ENCODE measurements around the gene LCE2A.
"Not testable (repeated sequence)": the region's sequence is repeated elsewhere in the genome, so short reads cannot be mapped to it uniquely, and the experiment has no call there.

LCE2A gene, protein sequence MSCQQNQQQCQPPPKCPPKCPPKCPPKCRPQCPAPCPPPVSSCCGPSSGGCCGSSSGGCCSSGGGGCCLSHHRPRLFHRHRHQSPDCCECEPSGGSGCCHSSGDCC

DNA sequence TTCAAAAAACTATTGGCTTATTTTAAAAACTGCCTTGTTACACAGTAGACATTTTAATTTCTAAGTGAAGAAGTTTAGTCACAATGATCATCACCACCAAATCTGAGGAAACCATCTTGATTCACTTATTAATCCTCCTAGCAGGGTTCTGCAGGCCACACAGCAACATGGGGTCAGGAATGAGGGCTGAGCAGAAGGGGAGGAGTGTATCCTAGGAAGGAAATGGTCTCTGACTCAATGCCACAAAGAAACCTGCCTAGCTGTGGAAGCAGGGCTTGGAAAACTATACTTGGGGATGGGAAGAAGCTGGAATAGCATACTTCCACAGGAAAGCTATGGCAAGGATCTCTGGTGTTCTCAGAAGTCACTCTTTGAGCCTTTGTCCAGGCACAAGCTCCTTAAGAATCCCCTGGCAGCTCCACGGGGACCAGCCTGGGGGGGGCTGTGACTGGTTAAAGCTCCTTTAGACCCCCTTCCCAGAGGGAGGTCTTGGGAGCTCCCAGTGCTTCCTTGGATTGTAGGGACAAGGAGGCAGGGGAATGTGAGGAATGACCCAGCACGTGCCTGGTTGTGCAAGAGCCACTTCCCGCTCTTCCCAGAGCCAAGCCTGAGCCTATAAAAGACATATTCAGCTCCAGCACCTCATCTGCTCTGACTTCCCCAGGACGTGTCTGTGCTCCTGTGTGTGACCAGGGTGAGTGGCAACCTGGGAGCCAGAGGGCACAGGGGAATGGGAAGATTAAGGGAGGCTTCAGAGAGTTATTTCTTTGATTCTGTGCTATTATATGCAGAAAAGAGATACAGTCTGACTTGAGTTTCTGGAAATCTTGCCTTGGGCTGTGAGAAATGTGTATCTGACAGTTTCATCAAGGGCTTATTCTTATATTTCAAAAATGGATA lies at the start of gene LCE2A:
TSS of gene LCE2A (plus strand) at position 645 of the 900 bp plus-strand sequence. CDS start 557 bp downstream, outside the sequence.
- DNase-seq = no peak

DNA sequence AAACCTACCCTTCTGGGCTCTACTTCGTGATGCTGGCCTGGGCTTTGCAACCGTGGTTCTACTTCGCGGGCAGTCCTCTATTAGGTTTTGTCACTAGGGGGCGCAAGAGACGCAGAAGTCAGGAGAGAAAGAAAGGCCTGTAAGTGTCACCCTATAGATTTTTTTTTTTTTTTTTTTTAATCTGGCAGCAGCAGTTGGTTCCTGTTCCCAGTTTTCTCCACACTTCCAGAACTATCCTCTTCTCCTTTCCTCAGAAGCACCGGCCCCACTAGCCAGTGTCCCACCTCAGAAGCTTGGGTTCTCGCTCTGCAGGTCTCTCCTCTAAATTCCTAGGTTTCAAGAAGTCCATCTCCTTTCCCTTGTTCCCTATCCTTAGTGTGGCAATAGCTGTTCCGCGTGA lies 44.0 kb upstream of the LCE2A start:
- DNase-seq = peak; percentile 43 to 78

DNA sequence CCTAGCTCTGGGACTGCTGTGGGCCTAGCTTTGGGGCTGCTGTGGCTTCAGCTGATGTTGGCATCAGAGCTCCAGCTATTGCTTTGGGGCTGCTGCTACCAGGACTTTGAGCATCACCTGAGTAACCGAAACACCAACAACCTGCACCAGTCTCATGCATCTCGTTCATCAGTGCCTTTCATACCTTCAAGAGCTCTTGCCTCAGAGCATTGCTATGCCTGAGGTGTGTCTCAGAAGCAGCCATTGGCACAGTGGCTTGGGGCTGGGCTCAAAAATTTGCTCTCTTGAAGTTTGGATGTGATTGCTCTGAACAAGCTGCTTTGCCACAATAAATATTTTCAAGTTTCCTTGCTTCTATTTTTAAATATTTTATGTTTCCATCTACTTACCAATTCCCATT lies 41.7 kb upstream of the LCE2A start:
- DNase-seq = no peak

DNA sequence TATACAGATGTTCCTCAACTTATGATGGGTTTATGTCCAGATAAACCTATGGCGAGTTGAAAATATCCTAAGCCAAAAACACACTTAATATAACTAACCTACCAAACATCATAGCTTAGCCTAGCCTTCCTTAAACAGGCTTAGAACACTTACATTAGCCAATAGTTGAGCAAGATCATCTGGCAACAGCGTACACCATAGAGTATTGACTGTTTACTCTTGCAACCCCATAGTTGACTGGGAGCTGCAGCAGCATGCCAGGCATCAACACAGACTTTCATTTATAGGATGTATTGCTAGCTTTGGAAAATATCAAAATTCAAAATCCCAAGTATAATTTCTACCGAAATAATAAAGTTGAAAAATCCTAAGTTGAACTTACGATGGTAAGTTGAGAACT lies 40.5 kb upstream of the LCE2A start:
- DNase-seq = no peak

DNA sequence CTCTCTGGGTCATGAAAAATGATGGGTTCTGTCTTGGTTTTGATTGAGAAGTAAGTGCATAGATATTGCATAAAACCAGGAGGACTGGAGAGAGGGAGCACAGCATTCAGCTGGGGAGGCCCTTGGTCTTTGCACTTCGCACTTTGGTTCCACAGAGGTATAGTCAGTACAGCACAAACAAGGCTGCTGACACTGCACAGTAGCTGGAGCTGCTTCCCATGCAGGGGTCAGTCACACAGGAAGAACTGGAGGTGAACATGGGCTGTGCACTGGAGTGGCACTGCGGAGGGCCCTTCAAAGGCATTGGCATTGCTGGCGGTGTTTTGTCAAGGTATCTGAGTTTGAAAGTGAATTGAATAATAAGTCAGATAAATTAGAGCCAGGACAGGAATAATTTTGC lies 39.5 kb upstream of the LCE2A start:
- no peak for DNase-seq

DNA sequence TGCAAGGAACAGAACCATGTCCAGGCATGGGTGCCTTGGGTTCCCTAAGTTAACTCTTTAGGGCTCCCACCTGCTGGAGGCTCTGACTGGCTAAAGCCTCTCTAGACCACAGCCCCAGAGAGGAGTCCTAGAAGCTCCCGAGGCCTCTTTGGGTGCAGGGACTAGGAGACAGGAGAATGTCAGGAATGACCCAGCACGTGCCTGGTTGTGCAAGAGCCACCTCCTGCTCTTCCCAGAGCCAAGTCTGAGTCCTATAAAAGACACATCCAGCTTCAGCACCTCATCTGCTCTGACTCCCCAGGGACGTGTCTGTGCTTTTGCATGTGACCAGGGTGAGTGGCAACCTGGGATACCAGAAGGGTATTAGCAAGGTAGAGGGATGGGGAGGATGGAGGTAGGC lies 35.0 kb upstream of the LCE2A start, which contains the start of gene LCE2D:
TSS of gene LCE2D (plus strand) at position 283 of the 400 bp plus-strand sequence. CDS start 726 bp downstream, outside the sequence.
- no peak for DNase-seq

DNA sequence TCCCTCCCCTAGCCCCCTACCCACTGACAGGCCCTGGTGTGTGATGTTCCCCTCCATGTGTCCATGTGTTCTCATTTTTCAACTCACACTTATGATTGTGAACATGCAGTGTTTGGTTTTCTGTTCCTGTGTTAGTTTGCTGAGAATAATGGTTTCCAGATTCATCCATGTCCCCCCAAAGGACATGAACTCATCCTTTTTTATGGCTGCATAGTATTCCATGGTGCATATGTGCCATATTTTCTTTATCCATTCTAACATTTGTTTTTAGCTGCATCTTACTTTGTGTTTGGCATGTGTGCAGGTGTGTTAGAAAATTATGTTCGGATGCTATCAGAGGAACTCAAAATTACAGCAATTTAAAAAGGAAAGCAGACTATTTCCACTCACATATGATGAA lies 32.0 kb upstream of the LCE2A start:
- not testable (repeated sequence) for DNase-seq

DNA sequence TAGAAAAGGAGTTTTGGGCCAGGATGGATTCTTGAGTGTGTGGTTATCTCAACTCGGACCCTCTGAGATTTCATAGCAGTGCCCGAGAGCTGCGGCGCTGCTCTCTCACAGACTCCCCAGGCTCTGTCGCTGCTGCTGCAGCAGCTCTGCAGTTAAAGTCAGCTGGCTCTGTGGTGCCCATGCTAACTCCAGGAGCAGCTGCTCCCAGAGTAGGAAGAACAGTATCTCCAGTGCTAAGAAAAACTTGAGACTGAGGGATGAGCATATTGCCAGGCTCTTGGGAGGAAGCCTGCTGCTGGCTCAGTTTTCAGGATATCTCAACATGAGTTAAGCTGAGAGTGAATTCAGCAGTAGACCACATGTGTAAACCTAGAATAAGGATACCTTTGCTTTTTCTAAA lies 30.5 kb upstream of the LCE2A start:
- no peak for DNase-seq

DNA sequence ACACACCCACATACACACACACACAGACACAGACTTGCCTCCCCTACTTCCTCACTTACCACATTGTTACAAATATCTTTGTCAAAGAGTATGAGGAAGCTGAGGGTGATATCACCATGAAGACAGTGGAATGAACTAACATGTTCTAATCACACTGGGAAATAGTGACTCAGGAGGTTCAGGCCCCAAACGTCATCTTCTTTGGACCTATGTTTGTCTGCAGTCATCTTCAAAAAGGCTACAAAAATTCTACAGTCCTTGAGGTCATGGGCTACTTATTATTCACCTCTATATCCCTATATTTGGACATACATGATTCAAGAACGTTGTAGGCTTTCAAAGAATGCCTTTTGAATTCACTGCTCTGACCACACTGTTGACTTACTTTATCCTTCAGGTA lies 25.1 kb upstream of the LCE2A start:
- DNase-seq = no peak

DNA sequence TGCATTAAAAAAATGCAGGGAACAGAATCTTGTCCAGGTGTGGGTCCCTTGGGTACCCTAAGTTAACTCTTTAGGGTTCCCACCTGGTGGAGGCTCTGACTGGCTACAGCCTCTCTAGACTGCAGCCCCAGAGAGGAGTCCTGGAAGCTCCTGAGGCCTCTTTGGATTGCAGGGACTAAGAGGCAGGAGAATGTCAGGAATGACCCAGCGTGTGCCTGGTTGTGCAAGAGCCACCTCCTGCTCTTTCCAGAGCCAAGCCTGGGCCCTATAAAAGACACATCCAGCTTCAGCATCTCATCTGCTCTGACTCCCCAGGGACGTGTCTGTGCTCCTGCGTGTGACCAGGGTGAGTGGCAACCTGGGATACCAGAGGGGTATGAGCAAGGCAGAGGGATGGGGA lies 23.2 kb upstream of the LCE2A start, which contains the start of gene LCE2C:
TSS of gene LCE2C (plus strand) at position 297 of the 400 bp plus-strand sequence. CDS start 737 bp downstream, outside the sequence.
- not testable (repeated sequence) for DNase-seq

DNA sequence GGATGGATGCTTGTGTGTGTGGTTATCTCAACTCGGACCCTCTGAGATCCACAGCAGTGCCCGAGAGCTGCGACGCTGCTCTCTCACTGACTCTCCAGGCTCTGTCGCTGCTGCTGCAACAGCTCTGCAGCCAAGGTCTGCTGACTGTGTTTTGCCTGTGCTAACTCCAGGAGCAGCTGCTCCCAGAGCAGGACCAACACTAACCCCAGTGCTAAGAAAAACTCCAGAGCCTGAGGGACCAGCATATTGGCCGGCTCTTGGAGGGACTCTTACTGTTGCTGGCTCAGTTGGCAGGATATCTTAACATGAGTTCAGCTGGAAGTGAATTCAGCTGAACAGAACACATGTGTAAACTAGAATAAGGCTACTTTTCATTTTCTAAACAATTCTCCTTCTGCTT lies 18.7 kb upstream of the LCE2A start:
- no peak for DNase-seq

DNA sequence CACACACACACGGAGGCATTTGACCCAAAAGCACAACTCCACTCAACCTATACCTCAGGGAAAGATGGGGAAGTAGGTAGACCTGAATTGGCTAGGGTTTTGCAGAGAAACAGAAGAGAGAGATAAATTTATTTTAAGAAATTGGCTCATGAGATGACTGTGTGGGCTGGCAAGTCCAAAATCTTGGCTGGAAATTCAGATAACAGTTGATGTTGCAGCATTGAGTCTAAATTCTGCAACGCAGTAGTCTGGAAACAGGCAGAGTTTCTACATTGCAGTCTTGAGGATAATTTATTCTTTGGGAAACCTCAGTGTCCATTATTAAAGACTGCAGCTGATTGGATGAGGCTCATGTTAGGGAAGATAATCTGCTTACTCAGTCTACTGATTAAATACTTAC lies 16.5 kb upstream of the LCE2A start:
- no peak for DNase-seq

DNA sequence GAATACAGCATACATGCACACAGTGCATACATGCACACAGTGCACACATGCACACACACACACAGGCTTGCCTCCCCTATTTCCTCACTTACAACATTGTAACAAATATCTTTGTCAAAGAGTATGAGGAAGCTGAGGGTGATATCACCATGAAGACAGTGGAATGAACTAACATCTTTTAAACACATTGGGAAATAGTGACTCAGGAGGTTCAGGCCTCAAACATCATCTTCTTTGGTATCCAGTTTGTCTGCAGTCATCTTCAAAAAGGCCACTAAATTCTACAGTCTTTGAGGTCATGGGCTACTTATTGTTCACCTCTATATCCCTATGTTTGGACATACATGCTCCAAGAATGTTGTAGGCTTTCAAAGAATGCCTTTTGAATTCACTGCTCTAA lies 14.3 kb upstream of the LCE2A start:
- no peak for DNase-seq

DNA sequence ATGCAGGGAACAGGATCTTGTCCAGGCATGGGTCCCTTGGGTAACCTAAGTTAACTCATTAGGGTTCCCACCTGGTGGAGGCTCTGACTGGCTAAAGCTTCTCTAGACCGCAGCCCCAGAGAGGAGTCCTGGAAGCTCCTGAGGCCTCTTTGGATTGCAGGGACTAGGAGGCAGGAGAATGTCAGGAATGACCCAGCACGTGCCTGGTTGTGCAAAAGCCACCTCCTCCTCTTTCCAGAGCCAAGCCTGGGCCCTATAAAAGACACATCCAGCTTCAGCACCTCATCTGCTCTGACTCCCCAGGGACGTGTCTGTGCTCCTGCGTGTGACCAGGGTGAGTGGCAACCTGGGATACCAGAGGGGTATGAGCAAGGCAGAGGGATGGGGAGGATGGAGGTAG lies 12.3 kb upstream of the LCE2A start, which contains the start of gene LCE2B:
TSS of gene LCE2B (plus strand) at position 301 of the 400 bp plus-strand sequence. CDS start 721 bp downstream, outside the sequence.
- DNase-seq = not testable (repeated sequence)

DNA sequence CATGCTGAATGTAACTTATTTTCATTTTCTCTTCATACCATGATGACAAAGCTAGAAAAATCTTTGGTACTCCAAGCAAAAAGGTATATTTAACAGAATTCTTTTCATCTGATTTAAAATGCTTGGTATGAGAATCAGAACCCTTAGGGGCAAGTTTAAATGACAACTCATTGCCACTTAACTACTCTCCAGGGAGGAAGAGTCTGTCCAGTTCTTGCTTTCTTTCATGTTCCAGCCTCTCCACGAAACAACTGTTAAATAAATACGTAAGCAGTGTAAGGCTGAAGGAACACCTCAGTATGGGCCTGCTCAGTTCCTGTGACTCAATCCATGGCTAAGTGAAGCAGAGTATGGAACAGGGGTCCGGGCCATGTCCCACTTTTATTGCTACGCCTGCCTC lies 1.6 kb downstream of the LCE2A start:
- DNase-seq = no peak

DNA sequence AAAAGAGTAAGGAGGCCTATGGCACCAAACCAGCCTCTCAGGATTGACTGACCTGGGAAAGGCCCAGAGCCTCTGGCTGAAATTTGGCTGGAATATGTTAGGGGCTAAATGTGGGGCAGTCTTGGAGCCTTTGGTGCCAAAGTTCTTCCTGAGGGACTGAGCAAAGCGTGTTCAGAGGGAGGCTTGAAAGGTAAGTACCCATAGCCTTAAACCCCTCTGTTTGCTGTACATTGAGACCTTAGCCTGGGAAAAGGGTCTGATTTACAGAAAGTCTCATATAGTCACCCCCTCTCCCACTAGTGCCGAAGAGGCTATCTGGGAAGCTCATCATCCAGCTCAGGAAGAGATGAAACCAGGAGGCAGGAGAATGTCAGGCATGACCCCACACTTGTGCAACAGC lies 9.7 kb downstream of the LCE2A start, which contains the start of gene LCE4A:
TSS of gene LCE4A (plus strand) at position 301 of the 400 bp plus-strand sequence. CDS start 916 bp downstream, outside the sequence.
- no peak for DNase-seq

DNA sequence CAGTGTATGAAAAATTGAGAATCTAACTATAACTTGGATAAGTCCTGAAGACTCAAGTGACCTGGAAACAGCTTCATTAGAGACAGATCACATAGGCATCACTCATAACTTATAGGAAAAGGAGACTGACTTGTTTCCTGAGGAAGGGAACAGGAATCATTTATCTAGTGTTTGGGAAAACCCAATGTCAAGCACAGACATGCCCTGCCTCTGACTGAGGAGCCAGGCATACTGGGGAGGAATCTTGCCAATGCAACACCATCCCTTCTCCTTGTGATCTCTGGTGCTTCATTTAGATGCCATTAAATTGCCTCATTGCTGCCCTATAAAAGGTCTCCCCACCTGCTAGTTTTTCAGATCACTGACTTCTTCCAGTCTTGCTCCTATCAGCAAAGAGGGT lies 20.1 kb downstream of the LCE2A start:
- no peak for DNase-seq

DNA sequence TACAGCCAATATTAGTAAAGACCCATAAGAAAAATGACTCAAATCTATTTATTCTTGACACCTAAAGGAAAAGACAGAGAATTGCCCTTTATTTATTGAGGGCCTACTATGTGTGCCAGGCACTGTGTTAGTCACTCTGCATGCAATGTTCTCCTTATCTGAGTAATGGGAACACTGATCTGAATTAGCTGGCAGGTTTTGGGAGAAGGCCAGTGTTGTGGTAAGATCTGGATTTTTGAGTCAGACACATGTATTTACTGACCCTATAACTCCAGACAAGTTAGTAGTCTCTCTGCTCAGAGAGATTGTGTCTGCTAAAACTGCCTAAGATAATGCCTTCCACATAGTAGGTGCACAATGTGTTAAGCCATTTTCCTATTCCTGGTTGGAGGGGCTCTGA lies 27.1 kb downstream of the LCE2A start:
- DNase-seq = no peak

DNA sequence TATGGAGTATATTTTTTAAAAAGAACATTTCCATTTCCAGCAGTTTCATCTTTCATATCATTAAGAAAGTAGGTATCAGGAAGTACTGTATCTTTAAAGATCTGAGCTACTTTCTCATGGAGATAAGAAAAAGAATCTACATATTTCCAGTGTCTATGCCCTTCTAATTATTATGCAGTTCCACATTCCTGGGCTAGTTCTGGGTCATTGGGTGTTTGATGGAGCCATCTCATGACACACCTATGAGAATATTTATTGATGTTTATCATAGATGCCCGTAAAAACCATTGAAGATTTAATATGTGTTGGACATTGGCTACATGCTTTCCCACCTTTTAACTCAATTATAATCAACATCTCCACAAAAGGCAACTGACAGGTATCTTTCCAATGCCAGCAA lies 30.8 kb downstream of the LCE2A start:
- DNase-seq = no peak

DNA sequence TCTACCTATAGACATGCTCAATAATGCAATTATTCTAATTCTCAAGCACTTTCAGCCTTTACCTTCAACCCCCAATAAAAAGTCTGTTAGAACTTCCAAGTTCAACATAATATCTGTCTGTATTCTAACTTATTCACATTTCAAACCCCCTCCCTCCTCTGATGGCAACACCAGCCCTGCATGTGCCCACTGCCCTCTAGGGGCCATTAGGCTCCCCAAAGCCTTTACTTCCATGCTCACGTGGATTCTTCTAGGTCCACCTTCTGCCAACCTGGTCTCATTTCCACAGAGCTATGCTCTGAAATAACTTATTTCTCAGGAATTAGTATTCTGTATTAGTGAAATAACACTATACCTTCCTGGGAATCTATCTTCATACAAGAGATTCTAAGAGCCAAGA lies 37.5 kb downstream of the LCE2A start:
- peak in 1 of 2 experiments; percentile 29 for DNase-seq

DNA sequence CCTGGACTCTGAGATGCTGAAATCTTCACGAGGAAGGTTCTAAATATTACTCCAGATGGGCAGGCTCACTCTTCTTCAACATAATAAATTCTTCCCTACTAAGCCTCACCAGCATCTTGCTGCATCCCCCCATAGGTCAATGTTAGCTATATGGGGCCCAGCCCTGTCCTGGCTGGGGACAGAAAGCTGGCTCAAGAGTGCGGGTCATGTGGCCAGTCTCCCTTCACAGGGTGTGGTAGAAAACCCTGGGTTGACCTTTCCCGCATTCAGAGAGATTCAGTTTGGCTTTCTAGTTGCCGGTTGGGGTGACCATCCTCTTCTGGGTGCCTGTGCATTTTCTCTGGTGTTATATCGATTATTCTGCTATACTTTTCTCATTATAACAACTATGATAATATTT lies 39.9 kb downstream of the LCE2A start:
- DNase-seq = no peak

DNA sequence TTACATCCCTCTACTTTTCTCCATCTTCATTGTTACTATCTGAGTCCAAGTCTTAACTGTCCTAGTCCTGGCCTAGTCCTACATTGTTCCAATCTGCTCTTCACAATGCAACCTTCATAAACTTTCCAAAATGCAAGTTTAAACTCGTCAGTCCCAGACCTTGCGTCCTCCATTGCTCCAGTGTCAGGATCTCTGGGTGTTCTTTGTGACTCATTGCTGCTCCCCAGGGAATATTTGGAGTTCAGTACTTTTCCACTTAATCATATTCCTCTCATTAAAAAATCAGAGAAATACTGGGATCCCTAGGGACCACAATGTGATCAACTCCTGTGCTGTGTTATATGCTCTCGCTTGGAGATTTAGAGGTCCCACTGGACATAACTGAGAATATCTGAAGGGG lies 41.7 kb downstream of the LCE2A start:
- DNase-seq = no peak

DNA sequence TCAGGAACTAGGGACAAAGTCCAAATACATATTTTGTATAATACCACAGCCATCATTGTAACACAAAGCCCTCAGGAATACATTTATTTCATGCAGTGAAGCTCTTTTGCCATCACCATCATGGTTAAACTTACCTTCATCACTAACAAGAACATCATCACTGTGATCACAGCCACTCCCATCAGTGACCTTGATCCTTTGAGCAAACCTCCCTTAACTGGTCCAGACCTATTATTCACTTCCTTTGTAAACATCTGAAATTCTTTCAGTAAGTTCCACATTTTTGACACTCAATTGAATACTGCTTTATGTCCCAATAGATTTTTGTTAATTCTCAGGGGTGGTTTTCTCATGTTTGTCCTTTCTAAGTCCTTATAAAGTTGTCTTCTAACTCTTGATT lies 43.5 kb downstream of the LCE2A start:
- DNase-seq = no peak

All from SHP77 (cell line).